AG09319 (cell line): ENCODE measurements around the gene CDKN2B-AS1.

Experiments used
- DNase-seq: peaks from one replicate; pipeline ENCODE4 v3.0.0-alpha.2; 2010; ENCODE audit warnings: low read depth; ENCODE audit errors: extremely low read depth
- CTCF ChIP-seq: IDR thresholded peaks from 2 replicates; pipeline ENCODE4 v1.5.1; 2011; ENCODE audit warnings: low read depth, mild to moderate bottlenecking, inconsistent platforms, low read length, moderate library complexity

CDKN2B-AS1 gene

GRCh38 chr9:22098643-22099332 lies 104.2 kb downstream of the CDKN2B-AS1 start:
- no peak for TF ChIP-seq CTCF
- no peak for DNase-seq

GRCh38 chr9:22100626-22101025 lies 106.0 kb downstream of the CDKN2B-AS1 start:
- no peak for DNase-seq
- no peak for TF ChIP-seq CTCF

GRCh38 chr9:22102146-22103053 lies 107.8 kb downstream of the CDKN2B-AS1 start:
- no peak for TF ChIP-seq CTCF
- no peak for DNase-seq

GRCh38 chr9:22103685-22104575 lies 109.3 kb downstream of the CDKN2B-AS1 start:
- no peak for TF ChIP-seq CTCF
- DNase-seq, result no peak

GRCh38 chr9:22105005-22105722 lies 110.6 kb downstream of the CDKN2B-AS1 start:
- DNase-seq, result no peak
- no peak for TF ChIP-seq CTCF

GRCh38 chr9:22107202-22108045 lies 112.8 kb downstream of the CDKN2B-AS1 start:
- no peak for DNase-seq
- TF ChIP-seq CTCF, result no peak
